Lower leg skin (tissue), 4 donors: ENCODE measurements around the gene GANC. TPM values are rescaled to one million over a fixed set of nuclear protein-coding genes. Genes with fewer than 3 reads are reported as not detected.
"Not testable (repeated sequence)": the region's sequence is repeated elsewhere in the genome, so short reads cannot be mapped to it uniquely, and the experiment has no call there.

ENCODE experiments used
- DNase-seq, 2 donors: peaks; one replicate each; pipeline ENCODE4 v3.0.0-alpha.2; 2019; ENCODE audit warnings: low spot score in 2 of 2
- H3K4me3 ChIP-seq: fragments of 200-600 bp; sonication (generic); 2 replicates; pipeline ENCODE4 v1.5.1; 2017; ENCODE audit warnings: mild to moderate bottlenecking, low read depth; ENCODE audit not compliant: poor library complexity, severe bottlenecking
- CTCF ChIP-seq, 3 donors: fragments of 450-650 bp; IDR thresholded peaks; one replicate each; pipeline ENCODE4 v1.5.1; 2016; ENCODE audit warnings: antibody characterized with exemption in 3 of 3, mild to moderate bottlenecking in 3 of 3, moderate library complexity in 2 of 3
- POLR2A ChIP-seq, 2 donors: fragments of 450-650 bp; IDR thresholded peaks; one replicate each; pipeline ENCODE4 v1.6.1; 2016 to 2017; ENCODE audit warnings: antibody characterized with exemption in 2 of 2, mild to moderate bottlenecking in 1 of 2, moderate library complexity in 1 of 2
- WGBS, 2 donors: methylation state at CpG; one replicate each; pipeline ENCODE4 v1.1.5; 2018; 5-methylcytosine and 5-hydroxymethylcytosine counted together
- intact Hi-C: fragments of 100-400 bp; cut with DNase I; formaldehyde crosslinking; loops from one replicate; pipeline ENCODE4 v1.15.0; 2023; ENCODE audit warnings: low total_unique reads
- total RNA-seq, 4 donors: library from RNA; depleted of rRNA; stranded (reverse); fragments of >200 nt; gene quantifications; one replicate each; pipeline ENCODE4 v1.1.0, GENCODE V29; 2016

GANC gene
- total RNA-seq, 4 donors from 2014 or later: 10.5 to 26.4 (median 22.0) TPM

- no peak for TF ChIP-seq CTCF (IDR thresholded peaks at IDR 0.05)
- WGBS, 2 donors: 37 to 50% methylated on average over 3 of the region's 3 CpGs
- DNase-seq: no peak
- intact Hi-C loops: no loop called here
- H3K4me3 ChIP-seq: no peak overlapping the region
These were observed 40.5 kb downstream of the GANC start for GRCh38 chr15:42313463-42313862.

GRCh38 chr15:42314818-42315217, 41.8 kb downstream of the GANC start:
- no peak for DNase-seq
- whole genome bisulfite sequencing, 2 donors: 91 to 96% methylated on average over 1 of the region's 1 CpG
- intact Hi-C loops: no loop called here
- H3K4me3 ChIP-seq: no peak overlapping the region
- no peak for TF ChIP-seq POLR2A (IDR thresholded peaks at IDR 0.05)
- TF ChIP-seq CTCF (IDR thresholded peaks at IDR 0.05): no peak

GRCh38 chr15:42315521-42315920, 42.5 kb downstream of the GANC start:
- no peak for DNase-seq
- no peak overlapping the region for H3K4me3 ChIP-seq
- TF ChIP-seq CTCF (IDR thresholded peaks at IDR 0.05): no peak
- TF ChIP-seq POLR2A (IDR thresholded peaks at IDR 0.05): no peak
- intact Hi-C loops: no loop called here
- WGBS, 2 donors: 52 to 63% methylated on average over 1 of the region's 1 CpG

- 68% methylated on average over 11 of the region's 11 CpGs for WGBS, 2 donors
- intact Hi-C loops, H3K4me3 ChIP-seq, DNase-seq: not testable (repeated sequence)
These were observed 43.3 kb downstream of the GANC start for GRCh38 chr15:42316282-42316805.

- DNase-seq: no peak
- no peak overlapping the region for H3K4me3 ChIP-seq
- WGBS, 2 donors: 96% methylated on average over 2 of the region's 2 CpGs
- intact Hi-C loops: no loop called here
- no peak for TF ChIP-seq CTCF (IDR thresholded peaks at IDR 0.05)
- TF ChIP-seq POLR2A (IDR thresholded peaks at IDR 0.05): no peak
These were observed 46.2 kb downstream of the GANC start for GRCh38 chr15:42319206-42319605.

- 82 to 90% methylated on average over 4 of the region's 4 CpGs for WGBS, 2 donors
- intact Hi-C loops: no loop called here
These were observed 51.3 kb downstream of the GANC start for GRCh38 chr15:42324308-42324707.

More at GRCh38 chr15:42324308-42324707, 51.3 kb downstream of the GANC start:
- TF ChIP-seq POLR2A (IDR thresholded peaks at IDR 0.05): no peak
- TF ChIP-seq CTCF (IDR thresholded peaks at IDR 0.05): no peak
- H3K4me3 ChIP-seq: no peak overlapping the region
- DNase-seq: no peak
